GM23248 (cell line): Measurements from ENCODE around the gene FAM131A. TPM values are rescaled to one million over a fixed set of nuclear protein-coding genes. Genes with fewer than 3 reads are reported as not detected.

Source experiments
- DNase-seq: peaks from one replicate; pipeline ENCODE4 v3.0.0-alpha.2; 2015
- H2AFZ ChIP-seq: fragments of 200-600 bp; sonication (generic); 2 replicates; pipeline ENCODE4 v1.6.1; 2016; ENCODE audit warnings: antibody characterized with exemption
- H3F3A ChIP-seq: fragments of 200-600 bp; sonication (generic); 2 replicates; pipeline ENCODE4 v1.6.1; 2016; ENCODE audit warnings: mild to moderate bottlenecking, antibody characterized with exemption, mixed run types; ENCODE audit not compliant: insufficient read depth
- H3K27ac ChIP-seq: fragments of 200-600 bp; sonication (generic); 2 replicates; pipeline ENCODE4 v1.5.1; 2016; ENCODE audit warnings: mild to moderate bottlenecking
- H3K27me3 ChIP-seq: fragments of 200-600 bp; sonication (generic); replicated peaks from 2 replicates; pipeline ENCODE4 v1.6.1; 2016; ENCODE audit warnings: mild to moderate bottlenecking; ENCODE audit not compliant: insufficient read depth
- H3K36me3 ChIP-seq: fragments of 200-600 bp; sonication (generic); 2 replicates; pipeline ENCODE4 v1.6.1; 2016; ENCODE audit warnings: low read depth, mild to moderate bottlenecking
- H3K4me1 ChIP-seq: fragments of 200-600 bp; sonication (generic); 2 replicates; pipeline ENCODE4 v1.6.1; 2016; ENCODE audit warnings: mild to moderate bottlenecking; ENCODE audit not compliant: insufficient read depth
- H3K4me2 ChIP-seq: fragments of 200-600 bp; sonication (generic); one replicate; pipeline ENCODE4 v1.6.1; 2016; ENCODE audit warnings: mild to moderate bottlenecking; ENCODE audit not compliant: unreplicated experiment
- H3K4me3 ChIP-seq: fragments of 200-600 bp; sonication (generic); 2 replicates; pipeline ENCODE4 v1.5.1; 2016; ENCODE audit warnings: mild to moderate bottlenecking
- H3K79me2 ChIP-seq: fragments of 200-600 bp; sonication (generic); 2 replicates; pipeline ENCODE4 v1.6.1; 2016; ENCODE audit warnings: mild to moderate bottlenecking; ENCODE audit not compliant: insufficient read depth
- H3K9ac ChIP-seq: fragments of 200-600 bp; sonication (generic); 2 replicates; pipeline ENCODE4 v1.6.1; 2016; ENCODE audit warnings: mild to moderate bottlenecking
- H3K9me2 ChIP-seq: fragments of 200-600 bp; sonication (generic); 2 replicates; pipeline ENCODE4 v1.6.1; 2016; ENCODE audit warnings: mixed run types, mild to moderate bottlenecking, moderate library complexity; ENCODE audit not compliant: insufficient read depth
- H3K9me3 ChIP-seq: fragments of 200-600 bp; sonication (generic); one replicate; pipeline ENCODE4 v1.6.1; 2017; ENCODE audit warnings: low read depth
- H4K20me1 ChIP-seq: fragments of 200-600 bp; sonication (generic); 2 replicates; pipeline ENCODE4 v1.6.0; 2016; ENCODE audit not compliant: insufficient read depth
- EZH2 ChIP-seq: fragments of 200-600 bp; sonication (generic); IDR thresholded peaks from 2 replicates; pipeline ENCODE4 v1.6.1; 2018; ENCODE audit warnings: antibody characterized with exemption, mild to moderate bottlenecking; ENCODE audit not compliant: insufficient read depth, poor library complexity, severe bottlenecking
- EZH2phosphoT487 ChIP-seq: fragments of 200-600 bp; sonication (generic); IDR thresholded peaks from 2 replicates; pipeline ENCODE4 v1.6.1; 2018; ENCODE audit warnings: antibody characterized with exemption, moderate library complexity, mild to moderate bottlenecking, low read depth; ENCODE audit not compliant: insufficient read depth
- WGBS, 2 experiments: methylation state at CpG; one replicate each; pipeline ENCODE4 v1.1.6; 2015 to 2017; ENCODE audit warnings: low lambda C conversion rate in 2 of 2, low coverage in 1 of 2; ENCODE audit errors: missing lambda C conversion rate in 2 of 2; 5-methylcytosine and 5-hydroxymethylcytosine counted together
- in situ Hi-C: fragments of 300-500 bp; cut with MboI; formaldehyde crosslinking; loops from 2 replicates; pipeline ENCODE4 v1.15.0; 2020
- polyA plus RNA-seq: library from polyadenylated mRNA; unstranded; fragments of >200 nt; fragmentation: Nextera tagmentation; extraction: Ambion mirVana; gene quantifications from 2 replicates; pipeline ENCODE4 v1.2.1, GENCODE V29; 2016
- total RNA-seq: library from RNA; depleted of rRNA; stranded (reverse); fragments of >200 nt; shearing (Covaris generic); gene quantifications from 2 replicates; pipeline ENCODE4 v1.2.3, GENCODE V29; 2014

The FAM131A gene
- total and polyA plus RNA-seq, 2 experiments from 2014 or later, result 7.0 to 24.5 TPM

DNA sequence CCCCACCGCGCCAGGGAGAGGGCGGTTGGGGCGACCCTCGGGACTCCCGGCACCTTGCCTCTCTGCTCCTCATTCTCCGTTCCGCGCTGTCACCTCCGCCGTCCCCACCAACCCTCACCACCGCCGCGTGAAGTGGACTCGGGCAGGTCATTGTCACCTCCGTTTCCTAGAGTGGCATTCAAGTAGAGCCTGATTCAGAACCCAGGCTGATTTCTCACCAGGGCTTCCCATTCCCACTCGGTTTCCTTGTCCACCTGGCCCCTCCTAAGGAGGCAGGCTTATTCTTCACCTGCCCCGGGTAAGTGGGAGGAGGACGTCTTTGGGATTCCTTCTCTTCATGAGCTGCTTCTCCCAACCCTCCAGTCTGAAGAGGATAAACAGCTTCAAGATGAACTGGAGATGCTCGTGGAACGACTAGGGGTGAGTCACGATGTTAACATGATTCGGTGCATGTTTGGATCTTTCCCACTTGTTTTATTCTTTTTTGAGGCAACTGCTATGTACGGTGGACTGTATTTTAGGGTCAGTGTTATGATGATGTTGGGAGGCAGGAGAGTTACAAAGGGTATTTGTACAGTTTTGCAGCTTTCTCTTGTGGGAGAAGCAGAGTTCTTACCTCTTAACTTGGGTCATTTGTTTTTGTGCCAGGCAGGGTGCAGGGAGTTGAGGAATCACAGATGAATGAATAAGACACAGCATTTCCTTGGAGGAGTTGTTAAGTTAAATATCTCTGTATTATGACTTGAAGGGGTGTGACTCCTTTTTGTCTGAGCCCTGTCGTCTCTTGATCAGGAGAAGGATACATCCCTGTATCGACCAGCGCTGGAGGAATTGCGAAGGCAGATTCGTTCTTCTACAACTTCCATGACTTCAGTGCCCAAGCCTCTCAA is 37.7 kb upstream of the FAM131A start:
- Histone ChIP-seq H3K27me3 (no peaks in the 10 kb centered on the region), H3F3A (peaks cover 32% of the 10 kb centered on the region), H3K27ac (peak overlapping the region; percentile 80), H3K9me3 (no peaks in the 10 kb centered on the region), H4K20me1 (no peaks in the 10 kb centered on the region), H3K4me1 (peaks cover 19% of the 10 kb centered on the region), H3K36me3 (peaks cover 44% of the 10 kb centered on the region), H2AFZ (peak overlapping the region; percentile 44), H3K9me2 (no peaks in the 10 kb centered on the region), H3K4me2 (peak overlapping the region; percentile 91), H3K4me3 (peak overlapping the region; percentile 97), H3K9ac (peak overlapping the region; percentile 91), H3K79me2 (peaks cover 57% of the 10 kb centered on the region)
- peak; percentile 86 for DNase-seq
- no peak for TF ChIP-seq EZH2phosphoT487
- TF ChIP-seq EZH2, result no peak
- WGBS, 2 experiments, result 5 to 6% methylated on average over 26 to 27 of the region's 29 CpGs
- in situ Hi-C loops, result no loop called here

DNA sequence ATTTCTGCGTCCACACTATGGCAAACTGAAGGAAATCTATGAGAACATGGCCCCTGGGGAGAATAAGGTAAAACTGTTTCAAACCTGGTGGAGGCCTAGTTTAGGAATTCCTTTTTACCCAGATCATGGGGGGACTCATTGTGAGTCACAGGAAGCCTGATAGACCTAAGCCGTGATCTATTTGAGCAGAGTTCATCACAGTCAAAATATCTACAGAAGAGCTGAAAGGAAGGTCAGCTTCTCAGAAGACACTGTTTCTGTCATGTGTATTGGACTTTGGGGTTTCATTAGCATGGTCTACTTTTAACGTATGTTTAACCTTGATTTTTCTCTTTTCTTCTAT is 37.1 kb upstream of the FAM131A start:
- H3K4me3 ChIP-seq, result peak overlapping the region; percentile 97
- H3K9me2 ChIP-seq, result no peaks in the 10 kb centered on the region
- peaks cover 19% of the 10 kb centered on the region for H3K4me1 ChIP-seq
- TF ChIP-seq EZH2 (no peak), EZH2phosphoT487 (no peak)
- H2AFZ ChIP-seq, result no peak overlapping the region
- peaks cover 35% of the 10 kb centered on the region for H3F3A ChIP-seq
- peak overlapping the region; percentile 91 for H3K9ac ChIP-seq
- WGBS, 2 experiments, result 2 to 12% methylated on average over 3 of the region's 3 CpGs
- in situ Hi-C loops, result no loop called here
- H3K27me3 ChIP-seq, result no peaks in the 10 kb centered on the region
- H3K36me3 ChIP-seq, result peaks cover 48% of the 10 kb centered on the region
- peaks cover 63% of the 10 kb centered on the region for H3K79me2 ChIP-seq
- peak overlapping the region; percentile 80 for H3K27ac ChIP-seq
- no peaks in the 10 kb centered on the region for H4K20me1 ChIP-seq
- H3K9me3 ChIP-seq, result no peaks in the 10 kb centered on the region
- peak overlapping the region; percentile 91 for H3K4me2 ChIP-seq
- DNase-seq, result peak; percentile 78

DNA sequence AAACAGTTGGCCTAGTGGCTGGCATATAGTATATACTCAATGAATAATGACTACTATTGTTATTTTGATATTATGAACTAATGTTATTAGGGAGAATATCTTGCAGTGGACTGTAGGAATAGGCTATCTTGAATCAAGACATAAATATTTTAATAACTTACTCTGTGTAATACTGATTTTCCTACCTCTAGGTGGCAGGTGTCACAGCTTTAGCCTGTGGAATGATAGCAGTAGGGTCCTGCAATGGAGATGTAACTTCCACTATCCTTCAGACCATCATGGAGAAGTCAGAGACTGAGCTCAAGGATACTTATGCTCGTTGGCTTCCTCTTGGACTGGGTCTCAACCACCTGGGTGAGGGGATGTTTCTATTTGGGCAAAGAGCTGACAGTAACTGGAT is 31.8 kb upstream of the FAM131A start:
- WGBS, 2 experiments, result 50 to 74% methylated on average over 1 of the region's 1 CpG
- Histone ChIP-seq H3K9me3 (no peaks in the 10 kb centered on the region), H3K79me2 (peaks cover 66% of the 10 kb centered on the region), H3K36me3 (peaks cover 73% of the 10 kb centered on the region), H3K4me2 (no peak overlapping the region), H2AFZ (no peak overlapping the region), H3K9ac (no peak overlapping the region), H3K4me1 (peaks cover 13% of the 10 kb centered on the region), H3K27me3 (no peaks in the 10 kb centered on the region), H3F3A (peaks cover 58% of the 10 kb centered on the region), H3K27ac (no peak overlapping the region), H3K9me2 (no peaks in the 10 kb centered on the region), H3K4me3 (no peak overlapping the region), H4K20me1 (no peaks in the 10 kb centered on the region)
- TF ChIP-seq EZH2 (no peak), EZH2phosphoT487 (no peak)
- in situ Hi-C loops, result no loop called here
- peak; percentile 43 for DNase-seq

DNA sequence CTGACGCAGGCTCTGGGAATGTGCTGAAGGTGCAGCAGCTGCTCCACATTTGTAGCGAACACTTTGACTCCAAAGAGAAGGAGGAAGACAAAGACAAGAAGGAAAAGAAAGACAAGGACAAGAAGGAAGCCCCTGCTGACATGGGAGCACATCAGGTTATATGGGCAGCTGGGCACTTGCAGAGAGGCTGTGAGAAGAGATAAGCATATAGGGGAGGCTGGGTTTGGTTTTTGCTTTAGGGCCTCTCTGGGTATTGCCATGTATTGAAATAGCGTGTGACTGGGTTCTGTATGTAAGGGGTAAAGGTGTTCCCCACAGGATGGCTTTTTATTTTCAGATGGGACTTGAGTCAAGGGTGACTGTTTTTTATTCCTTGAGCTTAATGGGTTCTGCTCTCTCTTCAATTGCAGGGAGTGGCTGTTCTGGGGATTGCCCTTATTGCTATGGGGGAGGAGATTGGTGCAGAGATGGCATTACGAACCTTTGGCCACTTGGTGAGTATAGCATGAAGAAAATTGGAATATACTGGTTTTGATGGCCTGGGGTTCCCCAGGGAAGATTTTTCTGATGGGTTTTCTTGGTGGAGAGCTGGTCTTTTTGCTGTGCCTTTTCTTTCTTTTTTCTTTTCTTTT is 30.9 kb upstream of the FAM131A start:
- no peak overlapping the region for H2AFZ ChIP-seq
- H3K9ac ChIP-seq, result no peak overlapping the region
- H3K27me3 ChIP-seq, result no peaks in the 10 kb centered on the region
- no peak overlapping the region for H3K4me2 ChIP-seq
- no peak overlapping the region for H3K4me3 ChIP-seq
- WGBS, 2 experiments, result 99% methylated on average over 4 of the region's 4 CpGs
- no peaks in the 10 kb centered on the region for H4K20me1 ChIP-seq
- peaks cover 57% of the 10 kb centered on the region for H3K79me2 ChIP-seq
- no peaks in the 10 kb centered on the region for H3K9me3 ChIP-seq
- H3K4me1 ChIP-seq, result 0 out of 2 replicates have a peak, but pooled peaks cover 4% of the 10 kb centered on the region
- H3K27ac ChIP-seq, result no peak overlapping the region
- peaks cover 58% of the 10 kb centered on the region for H3F3A ChIP-seq
- DNase-seq, result no peak
- TF ChIP-seq EZH2phosphoT487, result no peak
- no peak for TF ChIP-seq EZH2
- in situ Hi-C loops, result no loop called here
- no peaks in the 10 kb centered on the region for H3K9me2 ChIP-seq
- H3K36me3 ChIP-seq, result peaks cover 64% of the 10 kb centered on the region
